Measurements from ENCODE around the gene SGCG.

The SGCG gene

GRCh38 chr13:23159760-23160637, 20.8 kb upstream of the SGCG start:
- no peak for TF ChIP-seq SIN3A (IDR thresholded peaks at IDR 0.05; ENCODE audit: borderline replicate concordance, insufficient read depth, low read length)
- TF ChIP-seq REST (IDR thresholded peaks at IDR 0.05; ENCODE audit: insufficient read depth in 1 of 2, low read depth in 2 of 2, low read length in 2 of 2): no peak
- TF ChIP-seq FOXP2 (optimal IDR thresholded peaks at IDR 0.05; ENCODE audit: borderline replicate concordance, extremely low read depth, extremely low read length, insufficient read depth): no peak
- no peak for TF ChIP-seq POLR2AphosphoS5 (IDR thresholded peaks at IDR 0.05; ENCODE audit: low read depth, low read length)
- TF ChIP-seq TAF1 (IDR thresholded peaks at IDR 0.05; ENCODE audit: borderline replicate concordance, insufficient read depth, low read length): no peak

GRCh38 chr13:23160638-23161480, 19.9 kb upstream of the SGCG start:
- no peak for TF ChIP-seq POLR2AphosphoS5 (IDR thresholded peaks at IDR 0.05; ENCODE audit: low read depth, low read length)

- TF ChIP-seq SIN3A (IDR thresholded peaks at IDR 0.05; ENCODE audit: borderline replicate concordance, insufficient read depth, low read length) (no peak), TAF1 (IDR thresholded peaks at IDR 0.05; ENCODE audit: borderline replicate concordance, insufficient read depth, low read length) (no peak), FOXP2 (optimal IDR thresholded peaks at IDR 0.05; ENCODE audit: borderline replicate concordance, extremely low read depth, extremely low read length, insufficient read depth) (no peak), POLR2AphosphoS5 (IDR thresholded peaks at IDR 0.05; ENCODE audit: low read depth, low read length) (no peak), REST (IDR thresholded peaks at IDR 0.05; ENCODE audit: insufficient read depth in 1 of 2, low read depth in 2 of 2, low read length in 2 of 2) (no peak)
These were observed 19.3 kb upstream of the SGCG start for GRCh38 chr13:23161481-23161825.

GRCh38 chr13:23175920-23176319, 4.9 kb upstream of the SGCG start:
- TF ChIP-seq SIN3A (IDR thresholded peaks at IDR 0.05; ENCODE audit: borderline replicate concordance, insufficient read depth, low read length): no peak
- TF ChIP-seq TAF1 (IDR thresholded peaks at IDR 0.05; ENCODE audit: borderline replicate concordance, insufficient read depth, low read length): no peak

DNA sequence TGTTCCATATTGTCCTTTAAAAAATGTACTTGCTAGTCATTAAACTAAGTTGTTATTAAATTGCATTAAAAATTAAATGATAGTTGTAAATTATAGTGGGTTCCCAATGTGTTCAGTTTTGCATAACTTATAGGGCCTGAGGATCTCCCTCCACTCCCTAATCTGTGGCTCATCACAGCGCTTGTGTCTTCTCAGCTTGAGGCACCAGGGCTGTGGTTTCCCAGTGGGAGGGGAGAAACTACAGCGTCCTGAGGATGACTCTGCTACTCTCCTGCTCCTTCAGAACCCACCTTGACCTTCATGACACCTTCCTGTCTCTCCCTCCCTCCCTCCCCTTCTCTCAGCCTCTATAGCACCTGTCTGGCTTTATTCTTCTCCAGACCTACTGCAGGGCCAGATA, 1.4 kb downstream of the SGCG start:
- TF ChIP-seq REST (IDR thresholded peaks at IDR 0.05; ENCODE audit: insufficient read depth in 1 of 2, low read depth in 2 of 2, low read length in 2 of 2): no peak
- TF ChIP-seq TAF1 (IDR thresholded peaks at IDR 0.05; ENCODE audit: borderline replicate concordance, insufficient read depth, low read length): no peak
- TF ChIP-seq SIN3A (IDR thresholded peaks at IDR 0.05; ENCODE audit: borderline replicate concordance, insufficient read depth, low read length): no peak
- no peak for TF ChIP-seq FOXP2 (optimal IDR thresholded peaks at IDR 0.05; ENCODE audit: borderline replicate concordance, extremely low read depth, extremely low read length, insufficient read depth)
- TF ChIP-seq POLR2AphosphoS5 (IDR thresholded peaks at IDR 0.05; ENCODE audit: low read depth, low read length): no peak

DNA sequence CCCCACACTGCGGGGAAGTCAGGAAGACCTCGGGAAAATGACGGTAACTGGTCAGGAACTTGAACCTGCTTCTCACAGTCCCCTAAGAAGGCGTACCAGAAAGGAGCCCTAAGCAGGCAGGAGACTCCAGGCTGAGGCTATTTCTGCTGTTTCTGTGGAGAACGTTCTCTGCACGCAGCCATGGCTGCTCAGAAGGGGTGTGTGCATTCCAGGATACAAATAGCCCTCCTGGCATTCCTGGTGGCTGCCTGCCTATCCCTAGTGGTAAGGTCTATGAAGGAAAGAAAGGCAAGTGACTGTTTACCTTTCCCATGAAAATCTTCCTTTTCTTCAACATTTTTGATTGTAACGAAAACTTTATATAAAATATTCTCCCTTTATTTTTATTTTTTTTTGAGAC, 2.5 kb downstream of the SGCG start:
- no peak for TF ChIP-seq SIN3A (IDR thresholded peaks at IDR 0.05; ENCODE audit: borderline replicate concordance, insufficient read depth, low read length)
- TF ChIP-seq TAF1 (IDR thresholded peaks at IDR 0.05; ENCODE audit: borderline replicate concordance, insufficient read depth, low read length): no peak
- TF ChIP-seq FOXP2 (optimal IDR thresholded peaks at IDR 0.05; ENCODE audit: borderline replicate concordance, extremely low read depth, extremely low read length, insufficient read depth): no peak
- no peak for TF ChIP-seq POLR2AphosphoS5 (IDR thresholded peaks at IDR 0.05; ENCODE audit: low read depth, low read length)
- TF ChIP-seq REST (IDR thresholded peaks at IDR 0.05; ENCODE audit: insufficient read depth in 1 of 2, low read depth in 2 of 2, low read length in 2 of 2): no peak
